ENCODE data around the gene NPTXR. TPM values are rescaled to one million over a fixed set of nuclear protein-coding genes. Genes with fewer than 3 reads are reported as not detected.

Gene NPTXR
- total and polyA plus RNA-seq, 2 donors (not counting 3 experiments of a cell fraction or from before 2014, with no cell fraction given), result 0.37 to 0.73 TPM

DNA sequence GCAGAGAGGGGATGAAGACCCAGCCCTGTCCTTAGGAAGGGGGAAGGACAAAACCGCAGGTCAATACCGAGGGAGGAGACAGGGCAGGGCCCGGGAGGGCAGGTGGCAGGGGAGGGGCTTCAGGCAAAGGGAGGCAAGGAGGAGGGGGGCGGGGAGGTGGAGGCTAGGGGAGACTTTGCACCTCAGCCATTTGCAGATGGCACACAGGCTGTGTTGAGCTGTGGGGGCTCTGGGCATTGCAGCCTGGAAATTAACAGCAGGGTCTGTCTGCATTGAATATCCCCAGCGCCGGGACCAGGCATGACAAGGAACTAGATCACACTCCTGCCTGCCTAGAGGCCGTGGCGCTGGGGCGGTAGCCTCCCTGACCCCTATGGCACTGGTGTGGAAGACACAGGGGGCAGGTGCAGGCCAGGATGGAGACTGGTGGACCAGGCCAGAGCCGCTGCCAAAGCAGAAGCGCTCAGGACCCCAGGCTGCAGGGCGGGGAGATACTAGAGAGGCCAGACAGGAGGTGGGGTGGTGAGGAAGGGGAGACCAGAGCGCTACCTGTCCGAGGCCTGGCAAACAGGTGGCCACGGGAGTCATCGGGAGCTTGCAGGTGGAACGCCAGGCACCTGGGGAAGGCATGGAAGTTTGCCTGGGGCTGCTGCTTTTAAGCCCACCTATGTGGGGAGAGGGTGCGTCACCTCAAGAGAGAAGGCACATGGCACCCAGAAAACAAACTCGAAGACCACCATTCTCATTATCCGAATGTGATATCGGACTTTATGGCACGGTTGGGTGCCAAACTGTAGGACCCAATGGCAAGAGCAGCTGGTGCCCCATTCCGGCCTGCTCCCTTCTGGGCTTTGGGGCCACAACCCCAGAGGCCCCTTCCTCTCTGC is 16.7 kb upstream of the NPTXR start:
- Histone ChIP-seq H3K79me2 (ENCODE audit: control insufficient read depth, insufficient read depth, low read length) (no peaks in the 10 kb centered on the region), H3K9ac (replicated peaks; ENCODE audit: extremely low read depth, insufficient read depth, low read length) (no peak overlapping the region), H3K27me3 (ENCODE audit: control insufficient read depth in 2 of 2, insufficient read depth in 2 of 2, low read length in 2 of 2) (peaks cover 0 to 3% of the 10 kb centered on the region in 2 experiments), H2AFZ (ENCODE audit: low read depth, low read length) (no peak overlapping the region), H3K4me3 (replicated peaks in 1 of 3; ENCODE audit: insufficient read depth in 1 of 3, low read depth in 1 of 3, low read length in 3 of 3) (no peak overlapping the region), H3K9me3 (replicated peaks; ENCODE audit: control insufficient read depth, insufficient read depth, low read length) (no peaks in the 10 kb centered on the region), H3K9me1 (replicated peaks; ENCODE audit: control insufficient read depth, extremely low read depth, insufficient read depth, low read length) (no peaks in the 10 kb centered on the region), H3K4me1 (ENCODE audit: control insufficient read depth, extremely low read depth, insufficient read depth, low read length) (peaks cover 11% of the 10 kb centered on the region), H4K20me1 (replicated peaks; ENCODE audit: control insufficient read depth, extremely low read depth, insufficient read depth, low read length) (no peaks in the 10 kb centered on the region), H3K4me2 (ENCODE audit: insufficient read depth, low read length) (no peak overlapping the region), H3K36me3 (ENCODE audit: control insufficient read depth in 2 of 2, extremely low read depth in 1 of 2, insufficient read depth in 2 of 2, low read length in 2 of 2) (no peaks in the 10 kb centered on the region), H3K27ac (ENCODE audit: insufficient read depth, low read depth, low read length) (no peak overlapping the region)
- no peak for FAIRE-seq
- no TSS peak for BruUV-seq (replicated peaks)
- intact Hi-C loops (cut with micrococcal nuclease), result no loop called here
- TF ChIP-seq JUN (IDR thresholded peaks at IDR 0.05; ENCODE audit: borderline replicate concordance, insufficient read depth, insufficient read length, low read depth) (no peak), EZH2 (IDR thresholded peaks at IDR 0.05; ENCODE audit: borderline replicate concordance, low read depth, low read length, severe bottlenecking) (no peak), POLR2AphosphoS5 (IDR thresholded peaks at IDR 0.05; ENCODE audit: insufficient read depth, low read depth, low read length) (no peak), FOS (IDR thresholded peaks at IDR 0.05; ENCODE audit: borderline replicate concordance, insufficient read depth, low read length) (no peak), POLR2A (IDR thresholded peaks at IDR 0.05; ENCODE audit: low read depth, low read length) (no peak), GATA2 (IDR thresholded peaks at IDR 0.05; ENCODE audit: insufficient read depth, insufficient read length, low read depth, low read length) (no peak), MYC (IDR thresholded peaks at IDR 0.05; ENCODE audit: low read depth, low read length) (no peak)
- TF ChIP-seq, protein P1, sequence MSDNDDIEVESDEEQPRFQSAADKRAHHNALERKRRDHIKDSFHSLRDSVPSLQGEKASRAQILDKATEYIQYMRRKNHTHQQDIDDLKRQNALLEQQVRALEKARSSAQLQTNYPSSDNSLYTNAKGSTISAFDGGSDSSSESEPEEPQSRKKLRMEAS (IDR thresholded peaks at IDR 0.05; ENCODE audit: insufficient read depth, insufficient read length), result no peak
- TF ChIP-seq, protein P2, sequence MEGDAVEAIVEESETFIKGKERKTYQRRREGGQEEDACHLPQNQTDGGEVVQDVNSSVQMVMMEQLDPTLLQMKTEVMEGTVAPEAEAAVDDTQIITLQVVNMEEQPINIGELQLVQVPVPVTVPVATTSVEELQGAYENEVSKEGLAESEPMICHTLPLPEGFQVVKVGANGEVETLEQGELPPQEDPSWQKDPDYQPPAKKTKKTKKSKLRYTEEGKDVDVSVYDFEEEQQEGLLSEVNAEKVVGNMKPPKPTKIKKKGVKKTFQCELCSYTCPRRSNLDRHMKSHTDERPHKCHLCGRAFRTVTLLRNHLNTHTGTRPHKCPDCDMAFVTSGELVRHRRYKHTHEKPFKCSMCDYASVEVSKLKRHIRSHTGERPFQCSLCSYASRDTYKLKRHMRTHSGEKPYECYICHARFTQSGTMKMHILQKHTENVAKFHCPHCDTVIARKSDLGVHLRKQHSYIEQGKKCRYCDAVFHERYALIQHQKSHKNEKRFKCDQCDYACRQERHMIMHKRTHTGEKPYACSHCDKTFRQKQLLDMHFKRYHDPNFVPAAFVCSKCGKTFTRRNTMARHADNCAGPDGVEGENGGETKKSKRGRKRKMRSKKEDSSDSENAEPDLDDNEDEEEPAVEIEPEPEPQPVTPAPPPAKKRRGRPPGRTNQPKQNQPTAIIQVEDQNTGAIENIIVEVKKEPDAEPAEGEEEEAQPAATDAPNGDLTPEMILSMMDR (IDR thresholded peaks at IDR 0.05; ENCODE audit: extremely low read depth in 1 of 2, insufficient read depth in 1 of 2, low read depth in 1 of 2, low read length in 2 of 2), result no peak
- ChIA-PET CTCF (interaction anchor here (2.8 to 6.3 kb wide), 2 partner anchors 10 to 92 kb away, joined by 12 to 63 read pairs; no protein-coding TSS in a partner anchor), POLR2A (no interaction called here)
- dilution Hi-C loops (cut with MboI; ENCODE audit: extremely low pct_ligation_motif_present, low sequenced_read_pairs), result no loop called here
- no peak for DNase-seq (ENCODE audit: low read depth, low spot score)
